GM18858 (cell line): ENCODE results near the gene PTCHD4.
"Not testable (repeated sequence)": the region's sequence is repeated elsewhere in the genome, so short reads cannot be mapped to it uniquely, and the experiment has no call there.

Experiments
- ATAC-seq: cut with Tn5 transposase; IDR thresholded peaks from one replicate; pipeline ENCODE4 v1.9.1; 2021; ENCODE audit not compliant: unreplicated experiment

PTCHD4 gene

GRCh38 chr6:48111143-48111506, at the start of gene PTCHD4:
Gene PTCHD4, minus strand, starts transcription at chr6:48111197. Its CDS starts 42,240 bp downstream, at chr6:48068957.
- ATAC-seq: no peak

GRCh38 chr6:48151142-48151541, 40.1 kb upstream of the PTCHD4 start:
- ATAC-seq: no peak

GRCh38 chr6:48150701-48151100, 39.7 kb upstream of the PTCHD4 start:
- ATAC-seq: no peak

- ATAC-seq: no peak
Measured at GRCh38 chr6:48147051-48147450, 36.1 kb upstream of the PTCHD4 start.

GRCh38 chr6:48144021-48144420, 33.0 kb upstream of the PTCHD4 start:
- ATAC-seq: no peak

- ATAC-seq: no peak
Measured at GRCh38 chr6:48141975-48142374, 31.0 kb upstream of the PTCHD4 start.

- ATAC-seq: no peak
Measured at GRCh38 chr6:48139818-48140614, 29.0 kb upstream of the PTCHD4 start.

GRCh38 chr6:48136856-48137255, 25.9 kb upstream of the PTCHD4 start:
- ATAC-seq: no peak

- no peak for ATAC-seq
Measured at GRCh38 chr6:48135323-48136084, 24.5 kb upstream of the PTCHD4 start.

GRCh38 chr6:48134246-48134645, 23.2 kb upstream of the PTCHD4 start:
- no peak for ATAC-seq

- no peak for ATAC-seq
Measured at GRCh38 chr6:48123601-48124000, 12.6 kb upstream of the PTCHD4 start.

GRCh38 chr6:48121983-48122749, 11.2 kb upstream of the PTCHD4 start:
- ATAC-seq: not testable (repeated sequence)

GRCh38 chr6:48116699-48117645, 6.0 kb upstream of the PTCHD4 start:
- ATAC-seq: no peak

GRCh38 chr6:48113130-48113529, 2.1 kb upstream of the PTCHD4 start:
- no peak for ATAC-seq

GRCh38 chr6:48111575-48111974, 578 bp upstream of the PTCHD4 start:
- no peak for ATAC-seq

GRCh38 chr6:48110436-48111142, 408 bp downstream of the PTCHD4 start:
- no peak for ATAC-seq

- ATAC-seq: no peak
Measured at GRCh38 chr6:48109944-48110343, 1.1 kb downstream of the PTCHD4 start.

GRCh38 chr6:48102476-48103195, 8.4 kb downstream of the PTCHD4 start:
- not testable (repeated sequence) for ATAC-seq

- peak; percentile 95 for ATAC-seq
Measured at GRCh38 chr6:48101290-48101689, 9.7 kb downstream of the PTCHD4 start.
